Measurements from ENCODE around the gene PTRH2.
"Not testable (repeated sequence)": the region's sequence is repeated elsewhere in the genome, so short reads cannot be mapped to it uniquely, and the experiment has no call there.

Gene PTRH2

DNA sequence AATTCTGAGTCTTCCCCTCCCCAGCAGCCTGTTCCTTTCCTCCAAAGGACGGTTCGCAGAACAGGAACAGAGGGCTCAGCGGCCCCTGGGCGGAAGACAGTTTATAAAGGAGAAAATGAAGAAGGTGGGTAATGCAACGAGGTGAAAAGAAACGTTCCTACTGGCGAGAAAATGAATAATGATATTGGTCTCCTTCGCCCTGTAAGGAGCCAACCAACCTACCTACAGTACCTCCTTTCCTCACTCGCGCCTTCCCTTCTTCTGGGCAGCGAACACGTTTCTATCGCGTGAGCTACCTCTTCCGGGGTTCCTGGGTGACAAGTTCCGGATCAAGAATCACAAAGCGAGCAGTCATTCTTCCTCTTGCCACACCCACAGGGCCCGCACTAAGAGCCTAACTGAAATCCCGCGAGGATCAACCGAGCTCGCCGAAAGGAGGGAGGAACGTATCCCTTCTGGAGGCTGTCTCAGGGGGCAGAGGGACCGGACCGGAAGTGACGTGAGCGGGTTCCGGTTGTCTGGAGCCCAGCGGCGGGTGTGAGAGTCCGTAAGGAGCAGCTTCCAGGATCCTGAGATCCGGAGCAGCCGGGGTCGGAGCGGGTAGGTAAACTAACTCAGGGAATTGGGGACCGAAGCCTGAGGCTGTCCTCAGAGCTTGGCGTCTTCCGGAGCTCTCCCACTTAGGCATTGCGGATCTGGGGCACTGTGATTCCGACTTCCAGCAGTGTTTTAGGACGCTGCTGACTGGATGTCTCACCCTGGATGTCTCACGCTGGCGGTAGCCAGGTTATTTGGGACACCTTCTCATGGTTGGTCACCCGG lies at the start of gene PTRH2, which contains the start of gene VMP1:
Gene PTRH2 (minus strand): TSS at position 282 of the 822 bp plus-strand sequence. CDS start 9,452 bp downstream, outside the sequence.
Gene VMP1 (plus strand): TSS at position 506 of the 822 bp plus-strand sequence. CDS start 23,793 bp downstream, outside the sequence.
- Mint-ChIP-seq H3K4me1 (peaks cover 49% of the 10 kb centered on the region), H3K27ac (peak within 1 kb of the TSS; percentile 96), H3K36me3 (peaks cover 60% of the 10 kb centered on the region), H3K9me3 (no peaks in the 10 kb centered on the region), H3K4me3 (peak within 1 kb of the TSS; percentile 86)
- ATAC-seq: peak; percentile 99
- DNase-seq (ENCODE audit: low spot score in 2 of 2): peak; percentile 76 to 95

DNA sequence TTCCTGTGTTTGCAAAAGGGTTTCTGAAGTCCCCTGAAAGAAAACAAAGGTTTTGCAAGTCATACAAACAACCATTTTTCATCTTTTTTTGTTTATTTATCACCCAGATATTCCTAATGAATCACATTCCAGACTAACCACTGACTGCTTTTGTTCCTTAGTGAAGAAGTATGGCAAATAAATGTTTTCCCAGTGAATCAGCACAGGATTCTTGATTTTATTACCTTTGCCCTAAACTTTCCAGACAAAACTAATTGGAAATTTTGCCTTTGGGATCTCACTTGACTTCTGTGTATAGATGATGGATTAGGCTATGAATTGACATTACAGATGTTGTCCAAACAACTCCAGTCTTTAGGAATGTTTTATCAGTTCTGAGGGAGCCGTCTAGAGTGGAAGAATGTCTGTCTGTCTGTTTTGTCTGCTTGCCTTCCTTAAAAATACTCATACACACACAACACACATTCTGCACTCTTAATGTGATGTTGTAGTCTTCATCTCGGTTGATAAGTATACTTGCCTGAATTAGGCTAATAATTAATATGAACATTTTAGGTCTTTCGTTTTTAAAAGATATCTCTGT lies 49.1 kb upstream of the PTRH2 start:
- DNase-seq (ENCODE audit: low spot score in 2 of 2) (no peak), ATAC-seq (no peak)
- peak overlapping the region; percentile 72 for H3K4me3 Mint-ChIP-seq
- peaks cover 3% of the 10 kb centered on the region for H3K9me3 Mint-ChIP-seq
- H3K36me3 Mint-ChIP-seq: peaks cover 85% of the 10 kb centered on the region
- H3K27ac Mint-ChIP-seq: peak overlapping the region; percentile 97
- peaks cover 69% of the 10 kb centered on the region for H3K4me1 Mint-ChIP-seq

GRCh38 chr17:59755069-59755468 lies 47.8 kb upstream of the PTRH2 start:
- not testable (repeated sequence) for ATAC-seq; DNase-seq (ENCODE audit: low spot score in 2 of 2); H3K9me3 Mint-ChIP-seq
- Mint-ChIP-seq H3K27ac (peak overlapping the region; percentile 97), H3K4me3 (peak overlapping the region; percentile 72), H3K4me1 (peaks cover 67% of the 10 kb centered on the region), H3K36me3 (peaks cover 77% of the 10 kb centered on the region)

DNA sequence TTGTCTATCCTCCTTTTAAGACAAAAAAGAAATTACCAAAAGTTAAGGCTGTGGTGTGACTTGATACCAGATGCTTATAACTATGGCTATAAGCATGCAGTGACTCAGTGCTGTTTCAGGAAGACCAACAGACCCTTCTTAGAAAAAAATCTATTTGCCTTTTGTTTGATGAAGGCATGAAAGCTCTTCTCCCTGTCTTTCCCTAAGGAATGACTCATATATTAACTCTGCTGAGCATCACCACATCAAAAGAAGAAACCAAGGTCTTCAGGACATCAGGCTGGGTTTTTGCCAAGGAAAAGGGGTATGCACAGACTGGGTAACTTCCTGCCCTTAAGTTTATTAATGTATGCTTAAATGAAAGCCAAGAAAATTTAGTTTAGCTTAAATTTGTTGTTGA lies 47.3 kb upstream of the PTRH2 start:
- no peak for DNase-seq (ENCODE audit: low spot score in 2 of 2)
- peaks cover 63% of the 10 kb centered on the region for H3K4me1 Mint-ChIP-seq
- peak overlapping the region; percentile 97 for H3K27ac Mint-ChIP-seq
- peak overlapping the region; percentile 72 for H3K4me3 Mint-ChIP-seq
- peaks cover 2% of the 10 kb centered on the region for H3K9me3 Mint-ChIP-seq
- peaks cover 72% of the 10 kb centered on the region for H3K36me3 Mint-ChIP-seq
- peak; percentile 71 for ATAC-seq

DNA sequence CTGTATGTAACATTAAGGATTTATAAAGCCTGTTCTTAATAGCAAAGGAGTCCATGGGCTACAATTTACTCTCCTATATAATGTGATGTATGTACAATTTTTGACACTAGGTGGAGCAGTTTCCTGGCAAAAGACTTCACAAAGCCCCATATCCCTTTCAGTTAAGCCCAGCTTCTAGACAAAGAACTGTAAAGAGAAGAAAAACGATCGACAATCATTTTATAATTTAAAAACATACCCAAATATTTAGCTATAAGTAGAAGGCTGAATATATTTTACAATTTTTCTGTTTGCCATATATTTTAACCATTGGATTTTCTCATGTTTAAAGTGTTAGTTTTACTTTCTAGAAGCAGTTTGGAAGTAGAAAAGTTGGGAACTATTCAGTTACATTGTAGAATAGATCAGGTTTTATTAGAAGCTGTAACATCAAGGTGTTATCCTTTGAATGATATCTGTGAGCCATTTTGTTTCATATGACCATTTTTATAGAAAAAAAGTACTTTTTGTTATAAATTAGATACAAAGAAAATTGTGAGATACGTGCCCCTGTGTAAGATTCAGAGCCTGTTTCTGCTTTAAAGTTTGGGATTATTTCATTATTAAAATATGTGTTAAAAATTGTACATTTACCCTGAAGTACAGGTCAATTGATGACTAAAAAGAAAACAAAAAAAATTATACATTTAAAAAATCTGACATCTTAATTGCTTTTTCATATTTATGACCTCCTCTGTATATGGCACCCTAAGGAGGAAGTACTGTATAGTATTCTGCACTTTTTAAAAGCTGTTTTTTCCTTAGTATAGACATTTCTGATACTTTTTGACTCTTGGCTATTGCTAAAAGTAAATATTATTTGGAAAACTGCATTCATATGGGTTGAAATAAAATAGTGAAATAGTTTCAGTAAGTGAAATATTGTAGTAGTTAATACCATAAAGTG lies 46.6 kb upstream of the PTRH2 start:
- H3K4me3 Mint-ChIP-seq: peak overlapping the region; percentile 72
- DNase-seq (ENCODE audit: low spot score in 2 of 2) (no peak), ATAC-seq (peak; percentile 72)
- peaks cover 64% of the 10 kb centered on the region for H3K36me3 Mint-ChIP-seq
- H3K4me1 Mint-ChIP-seq: peaks cover 60% of the 10 kb centered on the region
- peak overlapping the region; percentile 97 for H3K27ac Mint-ChIP-seq
- no peaks in the 10 kb centered on the region for H3K9me3 Mint-ChIP-seq

DNA sequence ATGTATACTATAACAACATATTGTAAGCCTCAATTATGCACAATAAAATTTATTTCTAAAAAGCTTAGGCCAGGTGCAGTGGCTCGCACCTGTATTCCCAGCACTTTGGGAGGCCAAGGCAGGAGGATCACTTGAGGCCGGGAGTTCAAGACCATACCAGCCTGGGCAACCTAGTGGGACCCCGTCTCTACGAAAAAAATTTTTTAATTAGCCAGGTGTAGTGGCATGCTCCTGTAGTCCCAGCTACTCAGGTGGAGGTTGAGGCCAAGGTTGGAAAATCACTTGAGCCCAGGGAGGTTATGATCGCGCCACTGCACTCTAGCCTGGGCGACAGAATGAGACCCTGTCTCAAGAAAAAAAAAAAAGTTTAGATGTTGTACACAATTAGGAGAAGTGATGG lies 45.7 kb upstream of the PTRH2 start:
- Mint-ChIP-seq H3K27ac (peak overlapping the region; percentile 97), H3K9me3 (no peaks in the 10 kb centered on the region), H3K36me3 (peaks cover 56% of the 10 kb centered on the region), H3K4me3 (peak overlapping the region; percentile 72), H3K4me1 (peaks cover 56% of the 10 kb centered on the region)
- no peak for DNase-seq (ENCODE audit: low spot score in 2 of 2)
- no peak for ATAC-seq

GRCh38 chr17:59752446-59752845 lies 45.2 kb upstream of the PTRH2 start:
- DNase-seq (ENCODE audit: low spot score in 2 of 2) (no peak), ATAC-seq (no peak)
- Mint-ChIP-seq H3K4me1 (peaks cover 51% of the 10 kb centered on the region), H3K36me3 (peaks cover 52% of the 10 kb centered on the region), H3K27ac (peak overlapping the region; percentile 97), H3K4me3 (peak overlapping the region; percentile 72), H3K9me3 (no peaks in the 10 kb centered on the region)

DNA sequence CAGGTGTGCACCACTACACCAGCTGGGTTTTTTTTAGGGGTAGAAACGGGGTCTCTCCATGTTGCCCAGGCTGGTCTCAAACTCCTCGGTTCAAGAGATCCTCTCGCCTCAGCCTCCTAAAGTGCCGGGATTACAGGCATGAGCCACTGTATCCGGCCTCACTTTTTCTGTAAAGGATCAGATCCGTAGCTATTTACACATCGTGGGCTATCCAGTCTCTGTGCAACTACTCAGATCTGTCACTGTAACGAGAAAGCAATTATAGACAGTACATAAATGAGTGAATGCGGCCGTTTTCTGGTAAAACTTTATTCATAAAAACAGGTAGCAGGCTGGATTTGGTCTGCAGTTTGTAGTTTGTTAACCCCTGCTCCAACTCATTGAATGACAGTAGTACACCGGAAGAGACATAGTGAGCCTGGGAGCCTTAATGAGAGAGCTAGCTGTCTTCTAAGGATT lies 44.8 kb upstream of the PTRH2 start:
- DNase-seq (ENCODE audit: low spot score in 2 of 2): peak in 1 of 2 donors; percentile 79
- Mint-ChIP-seq H3K9me3 (no peaks in the 10 kb centered on the region), H3K27ac (peak overlapping the region; percentile 97), H3K4me1 (peaks cover 50% of the 10 kb centered on the region), H3K4me3 (peak overlapping the region; percentile 72), H3K36me3 (peaks cover 55% of the 10 kb centered on the region)
- peak; percentile 89 for ATAC-seq

DNA sequence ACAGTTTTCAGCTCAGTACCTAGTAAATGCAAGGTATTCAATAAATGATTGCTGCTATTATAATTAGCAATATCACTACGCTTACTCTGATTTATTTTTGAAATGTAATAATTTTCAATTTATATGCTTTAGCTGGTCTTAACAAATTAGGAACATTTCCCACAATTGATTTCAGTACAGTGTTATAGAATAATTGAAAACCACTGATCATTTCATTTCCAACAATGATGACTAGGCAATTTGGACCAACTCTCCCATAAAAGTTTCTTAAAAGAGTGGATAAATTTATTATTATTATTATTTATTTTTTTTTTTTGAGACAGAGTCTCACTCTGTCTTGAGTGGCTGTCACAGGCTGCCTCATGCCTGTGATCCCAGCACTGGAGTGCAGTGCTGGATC lies 41.4 kb upstream of the PTRH2 start:
- Mint-ChIP-seq H3K4me1 (peaks cover 24% of the 10 kb centered on the region), H3K9me3 (no peaks in the 10 kb centered on the region), H3K36me3 (peaks cover 34% of the 10 kb centered on the region), H3K27ac (no peak overlapping the region), H3K4me3 (no peak overlapping the region)
- ATAC-seq (no peak), DNase-seq (ENCODE audit: low spot score in 2 of 2) (no peak)

DNA sequence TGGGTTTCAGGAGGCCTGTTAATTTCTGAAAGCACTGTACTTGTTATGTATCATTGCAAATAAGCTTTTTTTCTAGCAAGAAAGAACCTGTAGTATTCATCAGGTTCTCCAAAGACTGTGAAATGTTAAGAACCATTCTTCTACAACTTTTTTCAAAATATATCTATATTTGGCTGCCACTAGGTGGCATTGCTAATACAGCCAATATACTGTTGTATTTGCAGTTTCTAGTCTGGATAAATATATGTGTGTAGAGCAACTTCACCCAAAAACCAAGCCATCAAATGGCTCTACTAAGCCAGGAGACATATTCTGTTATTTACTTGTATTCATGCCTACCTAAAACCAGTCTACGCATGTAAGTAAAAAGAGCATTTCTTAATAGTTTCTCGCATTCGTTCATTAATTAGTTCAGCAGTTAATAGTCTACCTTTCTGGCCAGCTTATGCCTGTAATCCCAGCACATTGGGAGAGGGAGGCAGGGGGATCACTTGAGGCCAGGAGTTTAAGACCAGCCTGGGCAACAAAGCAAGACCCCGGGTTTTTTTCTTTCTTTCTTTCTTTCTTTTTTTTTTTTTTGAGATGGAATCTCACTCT lies 39.7 kb upstream of the PTRH2 start:
- DNase-seq (ENCODE audit: low spot score in 2 of 2) (no peak), ATAC-seq (peak; percentile 73)
- Mint-ChIP-seq H3K36me3 (peaks cover 20% of the 10 kb centered on the region), H3K4me3 (no peak overlapping the region), H3K4me1 (peaks cover 11% of the 10 kb centered on the region), H3K9me3 (no peaks in the 10 kb centered on the region), H3K27ac (no peak overlapping the region)

GRCh38 chr17:59745040-59745439 lies 37.8 kb upstream of the PTRH2 start:
- Mint-ChIP-seq H3K27ac (no peak overlapping the region), H3K4me3 (no peak overlapping the region), H3K9me3 (no peaks in the 10 kb centered on the region), H3K4me1 (no peaks in the 10 kb centered on the region), H3K36me3 (peaks cover 26% of the 10 kb centered on the region)
- DNase-seq (ENCODE audit: low spot score in 2 of 2) (no peak), ATAC-seq (no peak)

DNA sequence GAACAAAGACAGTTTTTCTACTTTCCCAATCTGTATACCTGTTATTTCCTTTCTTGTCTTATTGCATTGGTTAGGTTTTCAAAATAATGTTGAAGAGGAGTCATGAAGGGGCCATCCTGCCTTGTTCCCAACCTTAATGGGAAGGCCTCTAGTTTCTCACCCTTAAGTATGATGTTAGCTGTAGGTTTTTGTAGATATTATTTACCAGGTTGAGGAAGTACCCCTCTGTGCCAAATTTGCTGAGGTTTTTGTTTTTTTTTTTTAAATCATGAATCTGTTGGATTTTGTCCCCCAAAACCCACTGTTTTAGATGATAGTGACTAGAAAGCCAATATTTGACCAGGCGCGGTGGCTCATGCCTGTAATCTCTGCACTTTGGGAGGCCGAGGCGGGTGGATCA lies 36.6 kb upstream of the PTRH2 start:
- Mint-ChIP-seq H3K27ac (no peak overlapping the region), H3K4me1 (no peaks in the 10 kb centered on the region), H3K9me3 (no peaks in the 10 kb centered on the region), H3K36me3 (peaks cover 38% of the 10 kb centered on the region), H3K4me3 (no peak overlapping the region)
- ATAC-seq: no peak
- DNase-seq (ENCODE audit: low spot score in 2 of 2): no peak

DNA sequence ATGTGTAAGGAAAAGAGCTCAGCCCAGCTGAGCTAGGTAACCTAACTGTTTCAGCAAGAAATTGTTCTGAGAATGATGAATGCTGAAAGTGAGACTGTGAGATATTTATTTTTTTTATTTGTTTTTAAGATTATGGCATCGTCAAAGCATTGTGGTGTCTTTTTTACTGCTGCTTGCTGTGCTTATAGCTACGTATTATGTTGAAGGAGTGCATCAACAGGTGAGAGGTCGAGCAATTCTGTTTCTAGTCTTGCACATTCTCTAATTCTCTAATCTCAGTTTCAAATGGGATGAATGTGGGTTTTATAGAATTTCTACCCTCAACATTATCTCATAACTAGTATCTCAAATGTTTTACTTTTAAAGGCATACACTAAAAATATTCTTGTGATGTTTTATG lies 30.1 kb upstream of the PTRH2 start:
- ATAC-seq (no peak), DNase-seq (ENCODE audit: low spot score in 2 of 2) (no peak)
- no peaks in the 10 kb centered on the region for H3K9me3 Mint-ChIP-seq
- peaks cover 85% of the 10 kb centered on the region for H3K36me3 Mint-ChIP-seq
- H3K4me1 Mint-ChIP-seq: no peaks in the 10 kb centered on the region
- no peak overlapping the region for H3K4me3 Mint-ChIP-seq
- H3K27ac Mint-ChIP-seq: no peak overlapping the region

DNA sequence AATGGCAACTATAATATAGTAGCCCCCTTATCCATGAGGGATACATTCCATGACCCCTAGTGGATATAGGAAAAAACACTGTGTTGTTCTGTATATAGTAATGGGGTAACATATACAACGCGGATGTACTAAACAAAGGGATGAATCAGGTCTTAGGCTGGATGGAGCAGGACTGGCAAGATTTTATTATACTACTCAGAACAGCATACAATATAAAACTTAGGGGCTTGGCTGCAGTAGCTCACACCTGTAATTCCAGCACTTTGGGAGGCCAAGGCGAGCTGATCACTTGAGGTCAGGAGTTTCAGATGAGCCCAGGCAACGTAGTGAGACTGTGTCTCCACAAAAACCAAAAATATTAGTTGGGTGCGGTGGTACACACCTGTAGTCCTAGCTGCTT lies 27.0 kb upstream of the PTRH2 start:
- Mint-ChIP-seq H3K4me1 (peaks cover 6% of the 10 kb centered on the region), H3K9me3 (no peaks in the 10 kb centered on the region), H3K27ac (no peak overlapping the region), H3K4me3 (no peak overlapping the region), H3K36me3 (peaks cover 70% of the 10 kb centered on the region)
- no peak for DNase-seq (ENCODE audit: low spot score in 2 of 2)
- ATAC-seq: no peak

DNA sequence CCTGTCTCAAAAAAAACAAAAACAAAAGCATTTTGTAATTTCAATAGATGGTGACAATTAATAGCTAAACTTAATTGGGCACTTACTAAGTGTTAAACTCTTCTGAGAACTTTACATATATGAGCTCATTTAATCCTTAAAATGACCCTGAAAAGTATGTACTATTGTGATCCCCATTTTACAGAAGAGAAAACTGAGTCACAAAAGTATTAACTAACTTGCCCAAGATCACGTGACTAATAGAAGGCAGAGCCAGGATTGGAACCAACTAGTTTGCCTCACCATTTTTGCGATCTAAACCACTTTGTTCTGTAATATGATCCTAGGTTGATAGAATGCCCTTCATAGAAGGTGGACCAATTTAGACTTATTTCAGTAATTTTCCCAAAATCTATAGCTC lies 26.5 kb upstream of the PTRH2 start:
- ATAC-seq (no peak), DNase-seq (ENCODE audit: low spot score in 2 of 2) (no peak)
- Mint-ChIP-seq H3K4me3 (no peak overlapping the region), H3K9me3 (no peaks in the 10 kb centered on the region), H3K27ac (no peak overlapping the region), H3K36me3 (peaks cover 66% of the 10 kb centered on the region), H3K4me1 (peaks cover 6% of the 10 kb centered on the region)

Data from stimulated activated effector memory CD8-positive, alpha-beta T cell treated with anti-CD3 and anti-CD28 coated beads, Interleukin-12 subunit alpha, Interleukin-12 subunit beta, amount 100 ng/mL, for 72 hours (primary cell).